Panc1 (cell line): Measurements from ENCODE around the gene NDUFS6. TPM values are rescaled to one million over a fixed set of nuclear protein-coding genes. Genes with fewer than 3 reads are reported as not detected.

ENCODE experiments used
- ATAC-seq: fragments of 200-7000 bp; cut with Tn5 transposase; 2 replicates; pipeline ENCODE4 v1.9.1; 2020; ENCODE audit warnings: mild to moderate bottlenecking, moderate library complexity
- BruUV-seq: library from RNA; stranded (reverse); fragments of 400-500 nt; replicated peaks from 2 replicates; lab custom pipeline; 2021; lab: Mats Ljungman, UMichigan
- CTCF ChIA-PET: fragments of 300-600 bp; sonication (Branson Sonifier 250); formaldehyde crosslinking; loops from one replicate; lab custom pipeline; 2022; ENCODE audit warnings: antibody characterized with exemption; lab: Charles Lee
- POLR2A ChIA-PET: fragments of 300-600 bp; sonication (Branson Sonifier 250); formaldehyde crosslinking; loops from one replicate; lab custom pipeline; 2022; ENCODE audit warnings: antibody characterized with exemption; lab: Charles Lee
- DNase-seq: peaks from one replicate; pipeline ENCODE4 v3.0.0-alpha.2; 2010; ENCODE audit warnings: low read depth, low spot score
- H3K27ac ChIP-seq: 2 replicates; pipeline ENCODE4 v1.5.1; 2011; ENCODE audit warnings: mild to moderate bottlenecking, low read length, inconsistent platforms
- H3K27me3 ChIP-seq: fragments of 200-500 bp; sonication (Bioruptor generic); 2 replicates; pipeline ENCODE4 v1.6.0; 2014; ENCODE audit warnings: low read length, inconsistent platforms; ENCODE audit not compliant: control insufficient read depth, insufficient read depth
- H3K36me3 ChIP-seq: fragments of 200-500 bp; sonication (Bioruptor generic); 2 replicates; pipeline ENCODE4 v1.5.1; 2014; ENCODE audit warnings: inconsistent platforms, mild to moderate bottlenecking, low read length, moderate library complexity; ENCODE audit not compliant: control insufficient read depth, insufficient read depth
- H3K4me1 ChIP-seq: 2 replicates; pipeline ENCODE4 v1.5.1; 2011; ENCODE audit warnings: inconsistent platforms, mild to moderate bottlenecking, low read length, moderate library complexity; ENCODE audit not compliant: control insufficient read depth, insufficient read depth
- H3K4me3 ChIP-seq, 2 experiments: 2 replicates each; pipeline ENCODE4 v1.5.1; 2011 to 2012; ENCODE audit warnings: low read depth in 2 of 2, low read length in 2 of 2, mild to moderate bottlenecking in 2 of 2, inconsistent platforms in 1 of 2, moderate library complexity in 1 of 2
- H3K9me3 ChIP-seq: fragments of 200-500 bp; sonication (Bioruptor generic); 2 replicates; pipeline ENCODE4 v1.5.1; 2014; ENCODE audit warnings: low read depth, mild to moderate bottlenecking, inconsistent platforms, low read length, moderate library complexity; ENCODE audit not compliant: control insufficient read depth, insufficient read depth
- CTCF ChIP-seq: fragments of 450-650 bp; IDR thresholded peaks from 2 replicates; pipeline ENCODE4 v1.5.1; 2017; ENCODE audit warnings: mild to moderate bottlenecking
- POLR2AphosphoS5 ChIP-seq: IDR thresholded peaks from 2 replicates; pipeline ENCODE4 v1.6.1; 2012; ENCODE audit warnings: mild to moderate bottlenecking, low read depth, low read length, moderate library complexity
- SIN3A ChIP-seq: IDR thresholded peaks from 2 replicates; pipeline ENCODE4 v1.6.1; 2012; ENCODE audit warnings: low read depth, mild to moderate bottlenecking, low read length, moderate library complexity, borderline replicate concordance; ENCODE audit not compliant: insufficient read depth
- TCF7L2 ChIP-seq: IDR thresholded peaks from 2 replicates; pipeline ENCODE4 v1.6.1; 2011; ENCODE audit warnings: mild to moderate bottlenecking, low read depth, low read length, inconsistent platforms
- in situ Hi-C: cut with HindIII; loops from 2 replicates; pipeline ENCODE4 v1.10.0; 2016; ENCODE audit warnings: low sequenced_read_pairs, low pct_unique_long_range_greater_than_20kb
- intact Hi-C: fragments of 100-400 bp; cut with micrococcal nuclease; formaldehyde crosslinking; loops from one replicate; pipeline ENCODE4 v1.10.0; 2022; ENCODE audit not compliant: unreplicated experiment
- total RNA-seq: library from RNA; stranded (reverse); gene quantifications from one replicate; pipeline ENCODE4 v1.2.1, GENCODE V29; 2021; ENCODE audit not compliant: unreplicated experiment
- TF ChIP-seq, protein P1 (sequence below), 2 experiments: IDR thresholded peaks; 2 replicates each; pipeline ENCODE4 v1.6.1; 2011 to 2012; ENCODE audit warnings: low read depth in 2 of 2, control low read depth in 1 of 2, low read length in 1 of 2, mild to moderate bottlenecking in 1 of 2, moderate library complexity in 1 of 2; ENCODE audit not compliant: insufficient read depth in 1 of 2

Gene NDUFS6
- total RNA-seq, 1 experiment from 2014 or later: 70.6 TPM

GRCh38 chr5:1752881-1753280 is 48.3 kb upstream of the NDUFS6 start:
- Histone ChIP-seq H3K4me1 (no peaks in the 10 kb centered on the region), H3K9me3 (no peaks in the 10 kb centered on the region), H3K36me3 (no peaks in the 10 kb centered on the region), H3K27me3 (no peaks in the 10 kb centered on the region), H3K4me3 (no peak overlapping the region), H3K27ac (no peak overlapping the region)
- ATAC-seq: no peak
- POLR2A ChIA-PET: no interaction called here
- no peak for DNase-seq
- no peak for TF ChIP-seq TCF7L2
- no peak for TF ChIP-seq POLR2AphosphoS5
- no peak for TF ChIP-seq SIN3A
- TF ChIP-seq CTCF: no peak
- TF ChIP-seq, protein P1, sequence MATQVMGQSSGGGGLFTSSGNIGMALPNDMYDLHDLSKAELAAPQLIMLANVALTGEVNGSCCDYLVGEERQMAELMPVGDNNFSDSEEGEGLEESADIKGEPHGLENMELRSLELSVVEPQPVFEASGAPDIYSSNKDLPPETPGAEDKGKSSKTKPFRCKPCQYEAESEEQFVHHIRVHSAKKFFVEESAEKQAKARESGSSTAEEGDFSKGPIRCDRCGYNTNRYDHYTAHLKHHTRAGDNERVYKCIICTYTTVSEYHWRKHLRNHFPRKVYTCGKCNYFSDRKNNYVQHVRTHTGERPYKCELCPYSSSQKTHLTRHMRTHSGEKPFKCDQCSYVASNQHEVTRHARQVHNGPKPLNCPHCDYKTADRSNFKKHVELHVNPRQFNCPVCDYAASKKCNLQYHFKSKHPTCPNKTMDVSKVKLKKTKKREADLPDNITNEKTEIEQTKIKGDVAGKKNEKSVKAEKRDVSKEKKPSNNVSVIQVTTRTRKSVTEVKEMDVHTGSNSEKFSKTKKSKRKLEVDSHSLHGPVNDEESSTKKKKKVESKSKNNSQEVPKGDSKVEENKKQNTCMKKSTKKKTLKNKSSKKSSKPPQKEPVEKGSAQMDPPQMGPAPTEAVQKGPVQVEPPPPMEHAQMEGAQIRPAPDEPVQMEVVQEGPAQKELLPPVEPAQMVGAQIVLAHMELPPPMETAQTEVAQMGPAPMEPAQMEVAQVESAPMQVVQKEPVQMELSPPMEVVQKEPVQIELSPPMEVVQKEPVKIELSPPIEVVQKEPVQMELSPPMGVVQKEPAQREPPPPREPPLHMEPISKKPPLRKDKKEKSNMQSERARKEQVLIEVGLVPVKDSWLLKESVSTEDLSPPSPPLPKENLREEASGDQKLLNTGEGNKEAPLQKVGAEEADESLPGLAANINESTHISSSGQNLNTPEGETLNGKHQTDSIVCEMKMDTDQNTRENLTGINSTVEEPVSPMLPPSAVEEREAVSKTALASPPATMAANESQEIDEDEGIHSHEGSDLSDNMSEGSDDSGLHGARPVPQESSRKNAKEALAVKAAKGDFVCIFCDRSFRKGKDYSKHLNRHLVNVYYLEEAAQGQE (IDR thresholded peaks at IDR 0.05; ENCODE audit: insufficient read depth in 1 of 2, low read depth in 2 of 2, low read length in 1 of 2): no peak
- CTCF ChIA-PET: no interaction called here
- intact Hi-C loops (no loop called here), in situ Hi-C loops (no loop called here)
- BruUV-seq: no TSS peak

DNA sequence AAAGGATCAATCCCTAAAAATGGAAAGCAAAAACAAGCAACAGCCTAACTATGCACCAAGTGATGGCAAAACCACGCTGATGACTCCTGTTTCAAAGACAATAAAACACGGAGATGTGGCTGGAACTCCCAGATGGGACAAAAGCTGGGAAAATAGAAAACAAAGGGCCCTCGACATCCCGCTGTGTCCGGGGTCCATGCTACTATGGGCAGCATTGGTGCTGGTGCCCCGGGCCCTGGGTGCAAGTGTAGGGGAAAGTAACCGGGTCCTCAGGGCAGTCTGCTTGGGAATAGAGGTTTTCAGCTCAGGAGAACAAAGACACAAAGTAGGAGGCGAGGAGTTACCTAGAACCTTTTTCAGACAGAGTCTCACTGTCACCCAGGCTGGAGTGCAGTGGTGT is 47.7 kb upstream of the NDUFS6 start:
- no peaks in the 10 kb centered on the region for H3K4me1 ChIP-seq
- ChIA-PET POLR2A (no interaction called here), CTCF (no interaction called here)
- no peak overlapping the region for H3K27ac ChIP-seq
- H3K27me3 ChIP-seq: no peaks in the 10 kb centered on the region
- in situ Hi-C loops: no loop called here
- no peak for DNase-seq
- intact Hi-C loops: no loop called here
- no peaks in the 10 kb centered on the region for H3K9me3 ChIP-seq
- ATAC-seq: no peak
- no peaks in the 10 kb centered on the region for H3K36me3 ChIP-seq
- BruUV-seq: no TSS peak
- H3K4me3 ChIP-seq: no peak overlapping the region
- TF ChIP-seq CTCF (no peak), POLR2AphosphoS5 (no peak), SIN3A (no peak), TCF7L2 (no peak)
- TF ChIP-seq, protein P1 (IDR thresholded peaks at IDR 0.05; ENCODE audit: insufficient read depth in 1 of 2, low read depth in 2 of 2, low read length in 1 of 2): no peak
